ENCODE results near the gene CITED2.
A peak's percentile ranks its signal among the peaks of the same experiment; 100 is the strongest.

CITED2 gene

GRCh38 chr6:139373928-139374356 is 506 bp downstream of the CITED2 start:
- TF ChIP-seq ZFX (IDR thresholded peaks at IDR 0.05): no peak
- TF ChIP-seq CTCF (conservative IDR thresholded peaks at IDR 0.05): no peak

GRCh38 chr6:139373154-139373927 is 1.1 kb downstream of the CITED2 start:
- H3K27ac ChIP-seq: peak overlapping the region; percentile 96
- TF ChIP-seq CTCF (conservative IDR thresholded peaks at IDR 0.05) (peak; percentile 60), ZFX (IDR thresholded peaks at IDR 0.05) (no peak)

More at GRCh38 chr6:139373928-139374356, 506 bp downstream of the CITED2 start:
- peak overlapping the region; percentile 96 for H3K27ac ChIP-seq

- no peak for TF ChIP-seq ZFX (IDR thresholded peaks at IDR 0.05)
- TF ChIP-seq CTCF (conservative IDR thresholded peaks at IDR 0.05): no peak
- H3K27ac ChIP-seq: peak overlapping the region; percentile 96
Observed at GRCh38 chr6:139372326-139373153, 1.9 kb downstream of the CITED2 start.

- no peak overlapping the region for H3K27ac ChIP-seq
- TF ChIP-seq ZFX (IDR thresholded peaks at IDR 0.05) (no peak), CTCF (conservative IDR thresholded peaks at IDR 0.05) (no peak)
Observed at GRCh38 chr6:139371421-139372203, 2.8 kb downstream of the CITED2 start.

- TF ChIP-seq CTCF (conservative IDR thresholded peaks at IDR 0.05) (no peak), ZFX (IDR thresholded peaks at IDR 0.05) (no peak)
- no peak overlapping the region for H3K27ac ChIP-seq
Observed at GRCh38 chr6:139370999-139371345, 3.5 kb downstream of the CITED2 start.

GRCh38 chr6:139370283-139370998 is 4.0 kb downstream of the CITED2 start:
- TF ChIP-seq CTCF (conservative IDR thresholded peaks at IDR 0.05): no peak
- TF ChIP-seq ZFX (IDR thresholded peaks at IDR 0.05): no peak
- no peak overlapping the region for H3K27ac ChIP-seq

Measured in C4-2B (cell line).